HG03571 (cell line): ENCODE results near the gene NACC1.

ENCODE experiments used
- ATAC-seq: cut with Tn5 transposase; IDR thresholded peaks from one replicate; pipeline ENCODE4 v1.9.1; 2021; ENCODE audit not compliant: unreplicated experiment

The NACC1 gene

DNA sequence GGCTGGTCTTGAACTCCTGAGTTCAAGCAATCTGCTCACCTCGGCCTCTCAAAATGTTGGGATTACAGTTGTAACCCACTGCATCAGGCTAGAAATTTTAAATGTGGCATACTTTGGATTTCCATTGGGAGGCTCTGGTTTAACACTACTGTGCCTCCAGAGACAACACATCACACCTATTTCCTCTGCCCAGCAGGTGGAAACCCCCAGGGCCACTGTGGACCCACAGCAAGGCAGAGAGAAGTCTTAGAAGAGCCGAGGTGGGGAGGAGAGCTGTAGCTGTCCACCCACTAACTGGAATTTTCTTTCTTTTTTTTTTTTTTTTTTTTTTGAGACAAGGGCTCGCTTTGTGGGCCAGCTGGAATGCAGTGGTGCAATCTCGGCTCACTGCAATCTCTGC, 71.5 kb downstream of the NACC1 start:
- no peak for ATAC-seq
